Endodermal cell (in vitro differentiated cells): ENCODE measurements around the gene GRID1. TPM values are rescaled to one million over a fixed set of nuclear protein-coding genes. Genes with fewer than 3 reads are reported as not detected.

Source experiments
- DNase-seq: peaks from one replicate; pipeline ENCODE4 v3.0.0-alpha.2; 2017
- H3K27ac ChIP-seq: 2 replicates; pipeline ENCODE4 v1.5.1; 2013; ENCODE audit warnings: mild to moderate bottlenecking, low read depth, low read length, moderate library complexity
- H3K27me3 ChIP-seq: 2 replicates; pipeline ENCODE4 v1.6.1; 2013; ENCODE audit warnings: mild to moderate bottlenecking, low read length, moderate library complexity; ENCODE audit not compliant: insufficient read depth, control insufficient read depth, poor library complexity, severe bottlenecking
- H3K36me3 ChIP-seq: 2 replicates; pipeline ENCODE4 v1.7.0; 2013; ENCODE audit warnings: mild to moderate bottlenecking, low read length, moderate library complexity; ENCODE audit not compliant: control insufficient read depth, insufficient read depth
- H3K4me1 ChIP-seq: one replicate; pipeline ENCODE4 v1.7.0; 2013; ENCODE audit warnings: low read length; ENCODE audit not compliant: control insufficient read depth, insufficient read depth
- H3K4me3 ChIP-seq: 2 replicates; pipeline ENCODE4 v1.5.1; 2013; ENCODE audit warnings: mild to moderate bottlenecking, low read length, moderate library complexity
- H3K9ac ChIP-seq: 2 replicates; pipeline ENCODE4 v1.6.1; 2013; ENCODE audit warnings: mild to moderate bottlenecking, low read length, moderate library complexity; ENCODE audit not compliant: poor library complexity, severe bottlenecking; ENCODE audit errors: extremely low read depth
- H3K9me3 ChIP-seq: 2 replicates; pipeline ENCODE4 v1.6.1; 2013; ENCODE audit warnings: mild to moderate bottlenecking, low read length, moderate library complexity; ENCODE audit not compliant: control insufficient read depth
- H3K27ac Mint-ChIP-seq: 2 replicates; pipeline ENCODE4 v1.8.0; 2020; ENCODE audit warnings: mixed read lengths
- H3K27me3 Mint-ChIP-seq: 2 replicates; pipeline ENCODE4 v1.8.0; 2021; ENCODE audit warnings: mild to moderate bottlenecking, mixed read lengths; ENCODE audit not compliant: insufficient read depth
- H3K36me3 Mint-ChIP-seq: 2 replicates; pipeline ENCODE4 v1.8.0; 2020; ENCODE audit warnings: low read depth, mixed read lengths
- H3K4me1 Mint-ChIP-seq: 2 replicates; pipeline ENCODE4 v1.8.0; 2020; ENCODE audit warnings: mixed read lengths
- H3K4me3 Mint-ChIP-seq: 2 replicates; pipeline ENCODE4 v1.8.0; 2020; ENCODE audit warnings: mild to moderate bottlenecking, moderate library complexity, mixed read lengths
- H3K9me3 Mint-ChIP-seq: 2 replicates; pipeline ENCODE4 v1.8.0; 2020; ENCODE audit warnings: mild to moderate bottlenecking, mixed read lengths
- CTCF ChIP-seq: fragments of 200-600 bp; sonication (generic); conservative IDR thresholded peaks from 2 replicates; pipeline ENCODE4 v1.5.0; 2021; ENCODE audit warnings: antibody characterized with exemption, mild to moderate bottlenecking
- WGBS, 2 experiments: methylation state at CpG; one replicate each; pipeline versions ENCODE4 v1.1.5 to v1.1.7; 2013; ENCODE audit warnings: missing lambda C conversion rate in 2 of 2, mixed read lengths in 1 of 2; ENCODE audit not compliant: insufficient coverage in 1 of 2, insufficient read length in 1 of 2; 5-methylcytosine and 5-hydroxymethylcytosine counted together
- total RNA-seq, 2 donors: library from RNA; stranded (reverse); fragmentation: NEBNext Ultra II Directional in 1 of 2; extraction: Animal tissue kit (Norgen Biotek cat#: 25700) in 1 of 2; gene quantifications; 2 replicates in 1 of 2; 3 replicates in 1 of 2; pipeline ENCODE4 v1.2.1, GENCODE V29; 2021

GRID1 gene
- total RNA-seq, 2 donors from 2014 or later: 0.13 to 0.53 TPM

- Histone ChIP-seq H3K27me3 (no peaks in the 10 kb centered on the region), H3K36me3 (no peaks in the 10 kb centered on the region), H3K4me3 (no peak overlapping the region), H3K9ac (no peak overlapping the region), H3K4me1 (peaks cover 9% of the 10 kb centered on the region), H3K9me3 (no peaks in the 10 kb centered on the region), H3K27ac (no peak overlapping the region)
- DNase-seq: peak; percentile 41
- Mint-ChIP-seq H3K4me3 (no peak overlapping the region), H3K36me3 (no peaks in the 10 kb centered on the region), H3K4me1 (peaks cover 35% of the 10 kb centered on the region), H3K27me3 (no peaks in the 10 kb centered on the region), H3K27ac (peak overlapping the region; percentile 11), H3K9me3 (no peaks in the 10 kb centered on the region)
- 86 to 93% methylated on average over 2 of the region's 2 CpGs for WGBS, 2 experiments
- no peak for TF ChIP-seq CTCF
These were observed 765.9 kb downstream of the GRID1 start for GRCh38 chr10:85600744-85601081.

GRCh38 chr10:85600026-85600743 lies 766.4 kb downstream of the GRID1 start:
- Histone ChIP-seq H3K9ac (no peak overlapping the region), H3K27me3 (no peaks in the 10 kb centered on the region), H3K4me1 (peaks cover 9% of the 10 kb centered on the region), H3K27ac (no peak overlapping the region), H3K36me3 (no peaks in the 10 kb centered on the region), H3K4me3 (no peak overlapping the region), H3K9me3 (no peaks in the 10 kb centered on the region)
- Mint-ChIP-seq H3K27ac (peak overlapping the region; percentile 11), H3K9me3 (no peaks in the 10 kb centered on the region), H3K4me1 (peaks cover 36% of the 10 kb centered on the region), H3K27me3 (no peaks in the 10 kb centered on the region), H3K36me3 (no peaks in the 10 kb centered on the region), H3K4me3 (no peak overlapping the region)
- WGBS, 2 experiments: 83 to 86% methylated on average over 2 to 5 of the region's 5 CpGs
- no peak for TF ChIP-seq CTCF
- DNase-seq: peak; percentile 12

GRCh38 chr10:85599081-85599480 lies 767.5 kb downstream of the GRID1 start:
- H3K9ac ChIP-seq: no peak overlapping the region
- H3K27ac ChIP-seq: no peak overlapping the region
- DNase-seq: peak; percentile 26
- Mint-ChIP-seq H3K36me3 (no peaks in the 10 kb centered on the region), H3K4me3 (no peak overlapping the region), H3K27me3 (no peaks in the 10 kb centered on the region), H3K9me3 (no peaks in the 10 kb centered on the region), H3K27ac (no peak overlapping the region), H3K4me1 (peaks cover 47% of the 10 kb centered on the region)
- 94% methylated on average over 2 of the region's 2 CpGs for WGBS, 2 experiments
- H3K27me3 ChIP-seq: no peaks in the 10 kb centered on the region
- H3K4me3 ChIP-seq: no peak overlapping the region
- no peaks in the 10 kb centered on the region for H3K9me3 ChIP-seq
- TF ChIP-seq CTCF: no peak
- no peaks in the 10 kb centered on the region for H3K36me3 ChIP-seq
- H3K4me1 ChIP-seq: peaks cover 15% of the 10 kb centered on the region
